GM12878 (cell line): ENCODE data around the gene C5AR1. TPM values are rescaled to one million over a fixed set of nuclear protein-coding genes. Genes with fewer than 3 reads are reported as not detected.

Experiments used
- ATAC-seq: fragments of 200-7000 bp; cut with Tn5 transposase; 3 replicates; pipeline ENCODE4 v1.9.1; 2020; ENCODE audit warnings: mild to moderate bottlenecking, moderate library complexity
- BruUV-seq: library from RNA; stranded (reverse); fragments of 400-500 nt; replicated peaks from 2 replicates; lab custom pipeline; 2021; lab: Mats Ljungman, UMichigan
- CTCF ChIA-PET: fragments of 300-600 bp; sonication (Branson Sonifier 250); formaldehyde crosslinking; extraction: SDS; loops from one replicate; lab custom pipeline; 2021; ENCODE audit warnings: inconsistent platforms; lab: Yijun Ruan, JAX
- POLR2A ChIA-PET: fragments of 350-600 bp; formaldehyde crosslinking; extraction: SDS; loops from one replicate; lab custom pipeline; 2021; ENCODE audit warnings: inconsistent platforms; lab: Charles Lee
- RAD21 ChIA-PET: fragments of 300-600 bp; sonication (Branson Sonifier 250); formaldehyde crosslinking; loops from one replicate; lab custom pipeline; 2023; ENCODE audit warnings: antibody characterized with exemption; ENCODE audit not compliant: unreplicated experiment; lab: Charles Lee
- SMC1A ChIA-PET: fragments of 300-600 bp; sonication (Branson Sonifier 250); formaldehyde crosslinking; loops from one replicate; lab custom pipeline; 2023; ENCODE audit not compliant: unreplicated experiment, uncharacterized antibody; lab: Charles Lee
- DNase-seq: peaks from one replicate; pipeline ENCODE4 v3.0.0-alpha.2; 2011; ENCODE audit warnings: low read depth, low spot score
- FAIRE-seq: peaks from 3 replicates; lab custom pipeline; 2011; peaks lifted over from hg19 to GRCh38; lab: Jason Lieb, UNC
- H2AFZ ChIP-seq: 2 replicates; pipeline ENCODE4 v1.6.0; 2011; ENCODE audit warnings: low read depth, low read length, control low read depth; ENCODE audit not compliant: control insufficient read depth
- H3K27ac ChIP-seq: 2 replicates; pipeline ENCODE4 v1.5.1; 2011; ENCODE audit warnings: control low read depth; ENCODE audit not compliant: control insufficient read depth, insufficient read depth
- H3K27me3 ChIP-seq, 2 experiments: replicated peaks in 1 of 2; 2 replicates each; pipeline versions ENCODE4 v1.6.0 to v1.6.1; 2011; ENCODE audit warnings: low read length in 1 of 2; ENCODE audit not compliant: control insufficient read depth in 2 of 2, insufficient read depth in 2 of 2
- H3K36me3 ChIP-seq, 2 experiments: 2 replicates each; pipeline ENCODE4 v1.5.1; 2011; ENCODE audit warnings: low read length in 1 of 2; ENCODE audit not compliant: control insufficient read depth in 2 of 2, insufficient read depth in 2 of 2
- H3K4me1 ChIP-seq: 2 replicates; pipeline ENCODE4 v1.6.1; 2011; ENCODE audit warnings: mild to moderate bottlenecking, low read length, moderate library complexity, mixed read lengths; ENCODE audit not compliant: control insufficient read depth, insufficient read depth
- H3K4me2 ChIP-seq: 2 replicates; pipeline ENCODE4 v1.6.0; 2011; ENCODE audit warnings: control low read depth; ENCODE audit not compliant: control insufficient read depth, insufficient read depth
- H3K4me3 ChIP-seq: fragments of 200-600 bp; sonication (generic); 2 replicates; pipeline ENCODE4 v1.5.1; 2016
- H3K79me2 ChIP-seq: 2 replicates; pipeline ENCODE4 v1.6.0; 2011; ENCODE audit warnings: low read length; ENCODE audit not compliant: control insufficient read depth, insufficient read depth
- H3K9ac ChIP-seq: 2 replicates; pipeline ENCODE4 v1.8.0; 2011; ENCODE audit warnings: low read length, control low read depth, mixed read lengths; ENCODE audit not compliant: control insufficient read depth, insufficient read depth
- H3K9me3 ChIP-seq: replicated peaks from 3 replicates; pipeline ENCODE4 v1.5.1; 2011; ENCODE audit warnings: mild to moderate bottlenecking, low read length; ENCODE audit not compliant: control insufficient read depth, insufficient read depth
- H4K20me1 ChIP-seq: 2 replicates; pipeline ENCODE4 v1.6.0; 2011; ENCODE audit not compliant: control insufficient read depth, insufficient read depth
- CHD2 ChIP-seq: IDR thresholded peaks from 2 replicates; pipeline ENCODE4 v1.6.1; 2011; ENCODE audit warnings: low read depth, low read length, improper control_type of control experiment, borderline replicate concordance
- HSF1 ChIP-seq: fragments of 150-350 bp; IDR thresholded peaks from 2 replicates; pipeline ENCODE4 v1.6.1; 2014; ENCODE audit warnings: mild to moderate bottlenecking, low read depth, low read length
- KAT2A ChIP-seq: conservative IDR thresholded peaks from 2 replicates; pipeline ENCODE4 v1.6.1; 2011; ENCODE audit warnings: low read depth, low read length; ENCODE audit not compliant: control insufficient read depth
- PAX5 ChIP-seq: IDR thresholded peaks from 2 replicates; pipeline ENCODE4 v1.6.1; 2011; ENCODE audit warnings: low read depth, low read length, borderline replicate concordance
- RAD51 ChIP-seq: fragments of 450-650 bp; IDR thresholded peaks from 2 replicates; pipeline ENCODE4 v1.6.1; 2016; ENCODE audit warnings: moderate library complexity, mild to moderate bottlenecking, inconsistent platforms
- TBL1XR1 ChIP-seq: IDR thresholded peaks from 2 replicates; pipeline ENCODE4 v1.6.1; 2012; ENCODE audit warnings: low read depth, low read length, improper control_type of control experiment
- WGBS: methylation state at CpG from one replicate; pipeline ENCODE4 v1.1.6; 2016; ENCODE audit warnings: low lambda C conversion rate; ENCODE audit not compliant: insufficient replicate concordance, insufficient coverage; ENCODE audit errors: missing lambda C conversion rate; 5-methylcytosine and 5-hydroxymethylcytosine counted together
- in situ Hi-C: fragments of 300-500 bp; cut with MboI; formaldehyde crosslinking; loops from 9 replicates; pipeline ENCODE4 v1.14.3; 2018; ENCODE audit warnings: mixed read lengths
- intact Hi-C: fragments of 100-400 bp; cut with micrococcal nuclease; formaldehyde crosslinking; loops from one replicate; pipeline ENCODE4 v1.14.2; 2022; ENCODE audit not compliant: unreplicated experiment
- polyA plus RNA-seq, 11 experiments: library from polyadenylated mRNA; depleted of rRNA in 4 of 11; unstranded in 6 of 11; stranded (reverse) in 5 of 11; fragments of >200 nt; fragmentation: Nextera tagmentation in 4 of 11; fragmentation: Illumina TruSeq in 1 of 11; extraction: Ambion mirVana in 4 of 11; extraction: Trizol in 1 of 11; gene quantifications; 1 replicate in 1 of 11; 2 replicates in 10 of 11; pipeline versions ENCODE4 v1.2.1 to v1.2.3, GENCODE V29; 2011 to 2016; ENCODE audit warnings: inconsistent platforms in 2 of 11, missing spikeins in 2 of 11, low read depth in 1 of 11
- total RNA-seq, 4 experiments: library from RNA; depleted of rRNA in 3 of 4; stranded (reverse); fragments of >200 nt in 3 of 4; fragmentation: Illumina TruSeq in 1 of 4; extraction: Trizol in 1 of 4; gene quantifications; 2 replicates each; pipeline versions ENCODE4 v1.2.1 to v1.2.3, GENCODE V29; 2013 to 2021
- TF ChIP-seq, protein P1 (sequence below): IDR thresholded peaks from 2 replicates; pipeline ENCODE4 v1.6.1; 2011; ENCODE audit warnings: mild to moderate bottlenecking, low read depth, low read length, moderate library complexity; ENCODE audit not compliant: insufficient replicate concordance

C5AR1 gene
- total and polyA plus RNA-seq, 10 of the 15 experiments (the other 5 are each of a cell fraction or from before 2014, with no cell fraction given) = 0.04 to 1.5 (median 0.18) TPM

- Histone ChIP-seq H3K4me1 (peaks cover 7% of the 10 kb centered on the region), H3K27me3 (no peaks in the 10 kb centered on the region), H2AFZ (no peak overlapping the region), H3K79me2 (peaks cover 25% of the 10 kb centered on the region), H3K9ac (no peak overlapping the region), H4K20me1 (no peaks in the 10 kb centered on the region; the same call in 1 of the 2 replicates), H3K27ac (no peak overlapping the region), H3K36me3 (peaks cover 18 to 31% of the 10 kb centered on the region in 2 experiments)
- intact Hi-C loops (no loop called here), in situ Hi-C loops (no loop called here)
- no peak for ATAC-seq
- ChIA-PET POLR2A (interaction anchor here (0.5 kb wide), 1 partner anchor 56 kb away, joined by 4 read pairs; no protein-coding TSS in a partner anchor), CTCF (no interaction called here), SMC1A (no interaction called here), RAD21 (no interaction called here)
- no TSS peak for BruUV-seq
- FAIRE-seq = no peak
- DNase-seq = no peak
- WGBS = 97% methylated on average over 24 of the region's 24 CpGs
- TF ChIP-seq TBL1XR1 (no peak), KAT2A (no peak), HSF1 (no peak), PAX5 (no peak), RAD51 (no peak), CHD2 (no peak)
- TF ChIP-seq, protein P1, sequence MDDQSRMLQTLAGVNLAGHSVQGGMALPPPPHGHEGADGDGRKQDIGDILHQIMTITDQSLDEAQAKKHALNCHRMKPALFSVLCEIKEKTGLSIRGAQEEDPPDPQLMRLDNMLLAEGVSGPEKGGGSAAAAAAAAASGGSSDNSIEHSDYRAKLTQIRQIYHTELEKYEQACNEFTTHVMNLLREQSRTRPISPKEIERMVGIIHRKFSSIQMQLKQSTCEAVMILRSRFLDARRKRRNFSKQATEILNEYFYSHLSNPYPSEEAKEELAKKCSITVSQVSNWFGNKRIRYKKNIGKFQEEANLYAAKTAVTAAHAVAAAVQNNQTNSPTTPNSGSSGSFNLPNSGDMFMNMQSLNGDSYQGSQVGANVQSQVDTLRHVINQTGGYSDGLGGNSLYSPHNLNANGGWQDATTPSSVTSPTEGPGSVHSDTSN = no peak
- TF ChIP-seq, all 136 proteins: peak for 0
- no peak overlapping the region for H3K4me3 ChIP-seq
- H3K9me3 ChIP-seq = no peaks in the 10 kb centered on the region; the same call in 2 of the 3 replicates
- H3K4me2 ChIP-seq = no peak overlapping the region
Measured at GRCh38 chr19:47353307-47353712, 43.6 kb downstream of the C5AR1 start.
